ENCODE measurements around the gene KDM4B.

Gene KDM4B

DNA sequence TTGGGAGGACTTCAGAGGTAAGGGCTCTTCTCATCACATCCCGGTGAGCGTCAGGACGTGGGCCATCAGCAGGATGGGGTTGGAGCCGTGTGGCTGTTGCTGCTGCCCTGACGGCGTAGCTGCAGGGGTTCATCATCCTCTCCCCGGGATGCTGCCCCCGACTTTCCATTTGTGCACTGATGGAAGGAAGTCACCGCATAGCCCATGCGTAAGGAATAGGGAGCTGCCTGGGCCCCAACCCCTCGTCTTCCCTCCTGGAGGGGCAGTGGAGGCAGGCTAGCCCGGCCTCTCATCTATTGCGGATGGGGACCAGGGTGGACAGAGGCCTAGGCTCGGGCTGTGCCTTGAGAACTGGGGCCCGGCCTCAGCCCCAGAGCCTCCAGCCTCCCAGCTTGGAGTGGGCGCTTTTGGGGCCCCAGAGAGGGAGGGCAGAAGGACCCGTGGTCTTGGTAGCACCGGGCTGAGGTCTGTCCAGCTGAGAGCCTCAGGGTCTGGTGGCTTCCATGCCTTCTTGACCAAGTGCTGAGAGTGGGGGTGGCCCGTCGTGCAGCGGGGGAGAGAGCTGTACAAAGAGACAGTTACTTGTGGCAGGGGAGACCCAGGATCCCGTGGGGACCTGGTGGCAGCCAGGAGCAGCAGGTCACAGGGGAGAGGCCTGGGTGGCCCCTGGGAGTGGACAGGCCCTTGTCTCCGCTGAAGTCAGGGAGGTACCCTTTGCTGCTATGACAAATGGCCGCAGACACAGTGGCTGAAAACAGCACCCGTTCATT is 44.0 kb downstream of the KDM4B start:
- no peak for DNase-seq (ENCODE audit: low read depth in 1 of 2, low spot score in 1 of 2)

DNA sequence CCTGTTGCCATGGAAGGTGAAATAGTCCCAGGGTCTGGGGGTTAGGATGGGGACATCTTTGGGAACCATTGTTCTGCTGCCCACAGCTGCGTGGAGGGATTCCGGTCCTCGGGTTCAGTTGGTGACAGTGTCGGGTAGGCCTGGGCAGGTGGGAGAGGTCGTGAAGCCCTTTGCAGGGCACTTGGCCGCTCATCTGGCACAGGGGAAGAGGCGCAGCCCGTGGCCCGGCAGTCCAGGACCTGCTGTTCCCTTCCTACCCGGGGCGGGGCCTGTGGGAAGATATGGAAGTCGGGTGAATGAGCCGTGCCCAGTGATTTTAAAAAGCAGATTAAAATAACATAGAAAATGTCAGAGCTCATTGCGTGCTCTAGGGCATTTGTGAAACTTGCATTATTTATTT is 44.8 kb downstream of the KDM4B start:
- DNase-seq (ENCODE audit: low read depth in 1 of 2, low spot score in 1 of 2): no peak

DNA sequence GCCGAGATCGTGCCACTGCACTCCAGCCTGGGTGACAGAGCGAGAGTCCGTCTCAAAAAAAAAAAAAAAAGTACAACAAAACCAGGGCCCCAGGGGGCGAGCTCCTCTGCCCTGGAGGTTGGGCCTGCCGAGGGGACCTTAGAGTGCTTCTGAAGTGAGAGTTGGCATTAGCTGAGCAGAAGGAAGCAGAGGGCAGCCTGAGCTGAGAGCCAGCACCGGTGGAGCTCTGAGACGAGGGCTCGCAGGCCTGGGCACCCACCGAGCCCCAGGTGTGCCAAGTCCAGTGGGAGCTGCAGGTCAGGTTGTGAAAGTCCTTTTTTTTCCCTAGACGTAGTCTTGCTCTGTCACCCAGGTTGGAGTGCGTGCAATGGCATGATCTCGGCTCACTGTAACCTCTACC is 46.0 kb downstream of the KDM4B start:
- no peak for DNase-seq (ENCODE audit: low read depth in 1 of 2, low spot score in 1 of 2)

DNA sequence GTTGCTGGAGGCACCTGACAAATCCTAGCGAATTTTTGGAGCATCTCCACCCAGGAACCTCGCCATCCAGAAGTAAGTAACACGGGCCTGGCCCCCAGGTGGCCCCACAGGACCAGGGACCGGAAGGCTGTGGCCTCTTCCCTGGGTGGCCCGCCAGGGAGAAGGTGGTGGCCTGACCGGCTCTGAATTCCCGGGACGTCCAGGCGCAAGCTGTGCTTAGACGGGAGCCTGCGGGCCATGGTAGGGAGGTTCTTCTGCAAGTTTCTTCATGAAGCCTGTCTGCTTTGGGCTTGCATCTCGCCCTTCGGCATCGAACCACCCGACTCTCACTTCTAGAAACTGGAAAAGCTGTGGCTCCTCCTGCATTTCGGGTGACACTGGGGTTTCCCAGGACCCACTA is 47.4 kb downstream of the KDM4B start:
- DNase-seq (ENCODE audit: low read depth in 1 of 2, low spot score in 1 of 2): no peak

DNA sequence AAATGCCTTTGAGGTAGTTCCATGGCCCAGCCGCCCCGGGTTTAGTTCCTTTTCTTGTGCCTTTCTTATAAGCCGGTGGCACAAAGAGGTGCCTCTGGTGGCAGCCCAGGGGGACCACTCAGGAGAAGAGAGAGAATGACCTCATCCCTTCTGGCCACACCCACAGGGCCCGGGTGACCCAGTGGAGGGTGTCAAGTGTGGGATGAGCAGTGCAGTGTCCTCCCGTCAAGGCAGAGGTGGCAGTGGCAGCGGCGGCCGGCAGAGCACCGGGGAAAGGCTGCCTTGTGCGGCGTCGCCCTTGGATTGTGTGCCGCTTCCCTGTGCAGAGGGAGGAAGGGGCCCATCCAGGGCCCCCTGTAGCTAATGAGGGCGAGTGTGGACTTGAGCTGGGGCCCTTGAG is 47.9 kb downstream of the KDM4B start:
- DNase-seq (ENCODE audit: low read depth in 1 of 2, low spot score in 1 of 2): no peak

DNA sequence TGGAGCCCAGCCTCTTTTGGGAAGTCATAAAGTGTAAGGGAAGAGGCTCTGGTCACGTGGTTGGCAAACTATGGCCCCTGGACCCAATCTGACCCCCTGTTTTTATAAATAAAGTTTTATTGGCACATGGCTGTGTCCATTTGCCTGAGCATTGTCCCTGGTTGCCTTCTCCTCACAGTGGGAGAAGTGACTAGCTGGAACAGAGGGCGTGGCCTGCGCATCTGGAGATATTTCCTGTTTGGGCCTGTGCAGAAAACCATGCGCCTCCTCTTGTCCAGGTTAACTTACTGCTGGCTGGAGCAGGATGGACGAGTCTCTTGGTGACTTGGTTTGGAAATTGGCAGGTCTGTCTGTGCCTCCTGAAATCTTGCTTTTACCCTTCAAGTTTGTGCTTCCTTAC is 48.3 kb downstream of the KDM4B start:
- no peak for DNase-seq (ENCODE audit: low read depth in 1 of 2, low spot score in 1 of 2)

DNA sequence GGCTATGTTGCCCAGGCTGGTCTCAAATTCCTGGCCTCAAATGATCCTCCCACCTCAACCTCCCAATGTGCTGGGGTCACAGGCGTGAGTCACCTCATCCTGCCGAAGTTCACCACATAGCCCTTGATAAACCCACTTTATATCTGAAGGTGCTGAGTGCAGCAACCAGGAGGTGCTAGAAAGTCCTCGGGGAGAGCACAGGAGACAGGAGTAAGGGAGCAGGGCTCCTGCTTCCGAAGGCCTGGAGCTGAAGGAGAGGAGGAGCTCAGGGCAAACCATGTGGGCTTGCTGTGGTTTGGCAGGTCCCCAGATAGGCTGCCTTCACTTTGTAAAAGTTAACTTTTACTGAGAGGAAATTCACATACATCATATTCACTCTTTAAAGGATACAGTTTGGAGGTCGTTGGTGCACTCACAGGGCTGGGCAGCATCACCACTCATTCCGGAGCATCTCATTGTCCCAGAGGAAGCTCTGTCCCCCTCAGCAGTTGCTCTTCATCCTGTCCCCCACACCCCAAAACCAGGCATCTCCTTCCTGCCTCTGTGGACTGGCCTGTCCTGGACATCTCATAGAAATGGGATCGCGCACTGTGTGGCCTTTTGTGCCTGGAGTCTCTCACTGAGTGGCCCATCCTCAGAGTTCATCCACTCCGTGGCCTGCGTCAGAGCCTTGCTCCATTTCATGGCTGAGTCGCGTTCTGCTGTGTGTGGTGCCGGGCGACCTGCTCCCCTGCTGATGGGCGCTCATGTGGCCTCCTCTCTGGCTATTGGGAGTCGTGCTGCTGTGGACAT is 49.5 kb downstream of the KDM4B start:
- no peak for DNase-seq (ENCODE audit: low read depth in 1 of 2, low spot score in 1 of 2)

DNA sequence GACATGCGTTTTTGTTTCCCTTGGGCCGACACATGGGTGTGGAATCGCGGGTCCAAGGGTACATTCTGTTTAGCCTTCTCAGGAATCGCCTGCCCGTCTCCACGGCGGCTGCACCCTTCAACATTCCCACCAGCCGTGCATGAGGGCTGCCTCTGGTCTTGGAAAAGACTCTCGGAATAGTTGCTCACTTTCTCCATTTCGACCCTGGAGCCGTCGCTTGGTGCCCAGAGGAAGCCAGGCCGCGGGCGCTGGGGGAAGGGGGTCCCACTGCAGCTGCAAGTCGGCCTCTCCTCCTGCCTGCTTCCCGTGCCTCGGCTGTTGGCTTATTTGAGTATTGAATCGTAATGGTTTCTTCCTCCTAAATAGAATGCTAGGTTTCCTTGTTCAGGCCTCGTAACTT is 51.5 kb downstream of the KDM4B start:
- no peak for DNase-seq (ENCODE audit: low read depth in 1 of 2, low spot score in 1 of 2)

DNA sequence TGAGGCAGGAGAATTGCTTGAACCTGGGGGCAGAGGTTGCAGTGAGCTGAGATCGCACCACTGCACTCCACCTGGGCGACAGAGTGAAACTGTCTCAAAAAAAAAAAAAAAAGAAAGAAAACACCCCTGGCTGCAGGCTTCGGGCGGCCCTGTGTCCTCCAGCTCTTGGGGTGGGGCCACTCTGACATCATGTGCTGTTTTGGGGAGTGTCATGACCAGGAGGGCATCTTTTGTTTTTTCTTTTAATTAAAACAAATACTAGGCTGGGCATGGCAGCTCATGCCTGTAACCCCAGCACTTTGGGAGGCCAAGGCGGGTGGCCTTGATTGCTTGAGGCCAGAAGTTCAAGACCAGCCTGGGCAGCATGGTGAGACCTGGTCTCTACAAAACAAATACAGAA is 52.1 kb downstream of the KDM4B start:
- no peak for DNase-seq (ENCODE audit: low read depth in 1 of 2, low spot score in 1 of 2)

DNA sequence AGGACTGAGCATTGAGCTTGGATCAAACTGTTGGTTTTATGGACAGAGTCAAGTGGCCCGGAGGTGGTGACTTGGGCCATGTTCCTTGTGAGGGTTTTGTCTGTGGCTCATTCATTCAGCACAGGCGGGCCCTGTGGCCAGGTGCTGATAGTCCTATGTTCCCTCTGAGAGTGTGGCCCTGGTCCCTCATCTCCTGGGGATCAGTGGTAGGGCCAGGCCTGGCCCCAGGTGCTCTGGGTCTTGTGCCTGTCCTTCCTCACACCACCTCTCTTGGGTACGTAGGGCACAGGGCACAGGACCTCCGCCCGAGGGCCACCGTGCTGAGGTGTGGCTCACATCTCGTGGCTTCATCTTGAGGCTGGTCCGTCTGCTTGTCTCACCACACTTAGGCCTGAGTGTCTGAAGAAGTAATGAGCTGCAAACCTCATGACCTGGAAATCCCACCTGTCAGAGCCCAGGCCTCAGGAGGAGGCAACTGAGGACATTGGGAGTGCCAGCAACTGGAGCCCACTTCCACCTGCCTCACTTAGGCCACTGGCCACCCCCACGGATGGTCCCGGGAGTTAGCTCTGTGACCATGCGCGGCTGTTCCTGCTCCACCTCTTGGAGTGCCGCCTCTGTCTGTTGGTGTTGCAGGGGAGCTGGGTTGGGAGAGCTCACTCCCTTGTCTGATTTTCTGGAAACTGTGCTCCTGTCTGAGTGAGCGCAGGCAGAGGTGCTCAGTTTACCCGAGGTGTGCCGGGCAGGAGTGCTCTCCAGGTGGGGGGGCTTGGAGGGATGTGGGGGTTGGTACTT is 53.4 kb downstream of the KDM4B start:
- no peak for DNase-seq (ENCODE audit: low read depth in 1 of 2, low spot score in 1 of 2)

DNA sequence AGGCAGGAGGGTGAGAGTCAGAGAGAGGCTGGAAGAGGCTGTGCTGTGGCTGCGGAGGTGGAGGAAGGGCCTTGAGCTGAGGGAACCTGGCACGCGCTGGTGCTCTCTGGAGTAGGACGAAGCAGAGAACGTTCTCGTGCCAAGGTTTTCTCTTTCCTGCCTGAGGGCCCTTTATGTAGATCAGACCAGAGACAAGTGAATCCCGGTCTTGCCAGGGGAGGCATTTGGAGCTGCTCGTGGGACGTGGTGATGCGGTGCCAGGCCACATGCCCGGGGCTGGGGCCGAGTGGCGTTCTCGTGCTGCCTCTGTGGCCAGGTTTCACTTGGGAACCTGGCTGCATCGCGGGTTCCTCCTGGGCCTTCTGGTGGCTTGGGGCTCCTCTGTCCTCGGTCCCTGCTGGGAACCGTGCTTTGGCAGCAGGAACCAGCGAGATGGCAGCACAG is 54.2 kb downstream of the KDM4B start:
- DNase-seq (ENCODE audit: low read depth in 1 of 2, low spot score in 1 of 2): no peak

DNA sequence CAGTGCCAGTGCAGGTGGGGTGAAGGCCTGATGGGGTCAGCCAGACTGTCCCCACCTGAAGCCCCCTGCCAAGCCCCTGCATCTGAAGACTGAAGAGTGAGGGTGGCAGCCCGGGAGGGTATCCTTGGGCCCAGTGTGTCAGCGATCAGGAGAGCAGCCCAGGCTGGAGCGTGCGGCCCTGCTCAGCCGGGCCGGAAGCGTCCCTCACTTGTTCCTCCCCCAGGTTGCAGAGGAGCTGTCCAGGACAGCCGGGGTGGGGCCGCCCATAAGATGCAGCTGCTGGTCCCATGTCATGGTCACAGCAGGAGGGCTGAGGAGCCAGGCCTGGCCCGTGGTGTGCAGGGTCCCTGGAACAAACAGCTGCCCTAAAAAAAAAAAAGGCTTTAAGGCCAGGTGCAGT is 55.4 kb downstream of the KDM4B start:
- no peak for DNase-seq (ENCODE audit: low read depth in 1 of 2, low spot score in 1 of 2)

DNA sequence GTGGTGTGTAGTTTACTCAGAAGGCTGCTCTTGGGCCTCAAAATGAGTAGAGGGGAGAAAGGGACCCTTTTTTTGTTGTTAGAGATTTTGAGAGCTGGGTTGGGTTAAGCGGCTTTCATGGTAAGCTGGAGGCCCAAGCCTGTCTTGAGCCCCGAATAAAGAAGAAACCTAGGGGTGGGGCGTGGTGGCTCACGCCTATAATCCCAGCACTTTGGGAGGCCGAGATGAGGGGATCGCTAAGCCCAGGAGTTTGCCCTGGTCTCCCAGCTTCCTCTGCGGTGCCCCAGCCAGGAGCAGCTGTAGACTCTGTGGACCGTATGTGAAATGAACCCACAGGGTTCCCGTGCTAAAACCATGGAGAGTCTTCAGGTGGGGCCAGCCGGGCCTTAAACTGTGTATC is 56.1 kb downstream of the KDM4B start:
- no peak for DNase-seq (ENCODE audit: low read depth in 1 of 2, low spot score in 1 of 2)

DNA sequence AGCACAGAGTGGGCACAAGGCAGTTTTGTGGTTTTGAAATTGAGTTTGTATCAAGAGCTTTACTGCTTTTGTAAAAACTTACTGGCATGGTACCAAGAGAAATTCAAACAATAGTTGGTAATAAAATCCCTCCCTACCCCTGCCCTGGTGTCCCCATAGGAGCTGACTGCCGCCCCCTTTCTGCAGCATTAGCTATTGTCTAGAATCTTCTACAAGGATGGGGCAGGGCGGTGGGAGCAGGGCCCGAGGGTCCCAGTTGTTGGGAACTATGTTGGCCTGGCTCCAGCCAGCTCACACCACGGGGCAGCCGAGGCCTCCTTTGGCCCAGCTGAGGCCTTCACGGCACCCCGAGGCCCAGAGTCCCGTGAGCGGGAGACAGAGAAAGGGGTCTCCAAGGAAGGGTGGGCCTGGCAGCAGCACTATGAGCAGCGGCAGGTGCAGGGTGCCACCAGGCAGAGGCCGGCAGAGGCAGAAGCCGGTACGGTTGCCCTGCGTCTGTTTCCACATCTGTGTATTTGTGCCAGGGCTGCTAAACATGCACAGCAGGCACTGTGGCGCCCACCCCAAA is 57.9 kb downstream of the KDM4B start:
- DNase-seq (ENCODE audit: low read depth in 1 of 2, low spot score in 1 of 2): no peak

DNA sequence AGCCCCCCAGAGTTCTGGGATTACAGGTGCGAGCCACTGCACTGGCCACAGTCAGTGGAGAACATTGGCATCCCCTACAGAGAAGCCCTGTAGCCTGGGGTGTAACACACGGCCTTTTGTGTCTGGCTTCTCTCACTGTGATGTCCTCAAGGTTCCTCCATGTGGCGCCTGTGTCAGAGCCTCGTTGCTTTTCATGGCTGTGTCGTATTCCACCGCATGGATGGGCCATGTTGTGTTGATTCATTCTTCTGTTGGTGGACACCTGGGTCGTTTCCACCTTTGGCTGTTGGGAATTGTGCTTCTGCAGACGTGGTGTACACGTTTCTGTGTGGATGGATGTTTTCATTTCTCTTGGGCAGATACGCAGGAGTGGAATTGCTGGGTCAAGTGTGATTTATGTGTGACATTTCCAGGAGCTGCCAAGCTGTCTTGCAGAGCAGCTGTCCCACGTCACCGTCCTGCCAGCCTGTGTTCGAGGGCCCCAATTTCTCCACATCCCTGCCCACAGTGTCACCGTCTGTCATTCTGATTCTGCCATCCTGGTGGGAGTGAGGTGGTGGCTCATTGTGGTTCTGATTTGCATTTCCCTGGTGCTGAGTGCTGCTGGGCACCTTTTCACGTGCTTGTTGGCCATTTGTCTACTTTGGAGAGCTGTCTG is 59.4 kb downstream of the KDM4B start:
- no peak for DNase-seq (ENCODE audit: low read depth in 1 of 2, low spot score in 1 of 2)

DNA sequence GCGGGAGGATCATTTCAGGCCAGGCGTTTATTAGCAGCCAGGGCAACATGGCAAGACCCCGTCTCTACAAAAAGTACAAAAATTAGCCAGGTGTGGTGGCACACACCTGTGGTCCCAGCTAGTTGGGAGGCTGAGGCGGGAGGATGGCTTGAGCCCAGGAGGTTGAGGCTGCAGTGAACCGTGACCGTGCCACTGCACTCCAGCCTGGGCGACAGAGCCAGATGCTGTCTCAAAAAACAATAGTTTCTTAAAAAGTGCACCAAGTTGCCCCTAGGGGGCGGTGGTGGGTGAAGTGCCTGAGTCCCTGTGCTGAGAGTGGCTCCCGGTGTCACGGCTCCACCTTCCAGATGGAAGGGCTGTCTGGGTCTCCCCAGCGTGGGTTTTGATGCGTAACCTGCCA is 60.7 kb downstream of the KDM4B start:
- DNase-seq (ENCODE audit: low read depth in 1 of 2, low spot score in 1 of 2): peak; percentile 24 to 40

DNA sequence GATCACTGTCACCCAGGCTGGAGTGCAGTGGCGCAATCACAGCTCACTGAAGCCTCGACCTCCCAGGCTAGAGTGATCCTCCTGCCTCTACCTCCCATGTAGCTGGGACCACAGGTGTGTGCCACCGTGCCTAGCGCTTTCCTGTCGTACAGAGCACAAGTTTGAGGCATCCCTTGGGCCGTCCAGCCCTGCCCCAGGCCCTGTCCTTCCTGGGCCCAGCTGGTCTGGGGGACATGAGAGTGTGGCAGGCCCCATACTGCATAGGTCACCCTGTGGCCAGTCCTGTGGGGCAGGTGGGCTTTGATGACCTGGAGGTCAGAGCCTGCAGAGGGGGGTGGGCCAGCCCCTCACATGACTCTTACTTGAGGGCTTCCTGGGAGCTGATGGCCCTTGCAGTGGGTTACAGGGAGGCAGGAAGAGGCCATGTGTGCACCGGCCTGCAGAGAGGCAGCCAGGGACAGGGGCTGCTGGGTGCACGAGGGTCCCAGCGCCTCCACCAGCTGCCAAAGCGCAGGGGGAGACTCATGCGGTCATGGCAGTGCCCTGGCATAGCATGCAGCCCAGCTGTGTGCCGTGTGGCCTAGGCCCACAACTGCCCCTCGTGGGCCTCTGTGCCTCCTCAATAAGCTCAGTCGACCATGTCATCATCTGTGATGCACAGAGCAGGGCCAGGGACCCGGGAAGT is 61.4 kb downstream of the KDM4B start:
- no peak for DNase-seq (ENCODE audit: low read depth in 1 of 2, low spot score in 1 of 2)

DNA sequence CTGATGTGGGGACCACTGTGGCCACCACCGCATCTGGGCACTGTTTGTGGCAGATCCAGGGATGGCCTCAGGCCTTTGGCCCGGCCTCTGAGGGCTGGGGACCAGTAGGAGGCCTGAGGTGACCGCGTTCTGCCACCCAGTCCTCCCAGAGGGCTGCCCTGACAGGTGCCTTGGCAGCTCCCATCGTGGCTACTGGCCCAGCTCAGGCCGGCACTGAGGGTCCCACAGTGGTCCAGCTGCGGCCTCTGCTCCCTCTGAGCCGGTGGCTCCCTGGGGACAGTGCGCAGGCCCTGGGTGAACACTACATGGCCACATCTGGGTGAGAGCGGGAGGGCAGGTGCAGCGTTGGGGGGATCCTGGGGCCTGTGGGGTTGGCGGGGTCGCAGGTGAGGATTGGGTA is 61.9 kb downstream of the KDM4B start:
- no peak for DNase-seq (ENCODE audit: low read depth in 1 of 2, low spot score in 1 of 2)

DNA sequence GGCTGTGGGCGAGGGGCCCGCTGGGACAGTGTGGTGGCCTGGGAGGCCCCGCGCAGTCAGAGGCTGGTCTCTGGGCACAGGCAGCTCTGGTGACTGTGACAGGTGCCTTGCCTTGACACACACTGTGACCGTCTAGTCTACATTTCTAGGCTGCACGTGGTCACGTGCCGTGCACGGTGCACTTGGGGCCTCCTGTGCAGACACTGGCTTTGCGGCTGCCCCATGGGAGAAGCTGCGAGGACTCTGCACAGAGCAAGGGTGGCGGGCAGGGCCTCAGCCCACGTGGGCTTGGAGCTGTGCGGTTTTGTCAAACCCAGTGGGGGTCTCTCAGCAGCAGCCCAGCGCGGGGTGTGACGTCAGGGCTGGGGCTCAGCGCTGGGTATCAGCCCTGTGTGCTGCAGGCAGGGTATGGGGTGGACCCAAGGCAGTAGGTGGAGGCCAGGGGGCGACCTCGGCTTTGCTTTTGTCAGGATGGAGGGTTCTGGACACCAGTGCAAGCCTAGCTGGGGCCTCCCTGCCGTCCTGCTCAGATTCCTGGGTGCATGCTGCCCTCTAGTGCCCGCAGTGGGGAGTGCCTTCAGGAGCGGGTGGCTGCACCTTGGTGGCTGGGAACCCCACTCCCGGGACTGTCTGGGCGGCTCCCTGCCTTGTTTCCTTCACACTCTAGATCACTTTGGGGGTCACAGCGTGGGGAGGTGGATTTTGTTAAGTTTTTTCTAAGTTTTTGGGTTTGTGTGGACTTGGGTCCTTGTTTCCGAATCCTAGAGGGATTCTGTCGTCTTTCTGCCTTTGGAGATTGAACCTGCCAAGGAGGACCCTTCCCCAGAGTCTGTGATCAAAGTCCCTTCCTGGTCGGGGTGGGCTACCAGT is 62.6 kb downstream of the KDM4B start:
- DNase-seq (ENCODE audit: low read depth in 1 of 2, low spot score in 1 of 2): peak; percentile 65 to 76

Data from stimulated activated CD4-positive, alpha-beta T cell treated with anti-CD3 and anti-CD28 coated beads, Interleukin-15, amount 100 ng/mL, for 1 hour (primary cell).